Stimulated activated CD8-positive, alpha-beta memory T cell treated with anti-CD3 and anti-CD28 coated beads, Interleukin-15, amount 100 ng/mL, for 24 hours (primary cell): ENCODE data around the gene FAF1.

Source experiments
- DNase-seq: peaks from one replicate; pipeline ENCODE4 v3.0.0-alpha.2; 2020; ENCODE audit warnings: low read depth

Gene FAF1

GRCh38 chr1:50634251-50634650 is 325.8 kb downstream of the FAF1 start:
- DNase-seq, result no peak

- no peak for DNase-seq
Observed at GRCh38 chr1:50633465-50633864, 326.6 kb downstream of the FAF1 start.

- no peak for DNase-seq
Observed at GRCh38 chr1:50631161-50631560, 328.9 kb downstream of the FAF1 start.

GRCh38 chr1:50622259-50622658 is 337.8 kb downstream of the FAF1 start:
- DNase-seq, result no peak

- DNase-seq, result no peak
Observed at GRCh38 chr1:50620680-50621329, 339.3 kb downstream of the FAF1 start.

- no peak for DNase-seq
Observed at GRCh38 chr1:50615036-50615750, 344.9 kb downstream of the FAF1 start.

GRCh38 chr1:50611675-50612074 is 348.4 kb downstream of the FAF1 start:
- no peak for DNase-seq

GRCh38 chr1:50610563-50610962 is 349.5 kb downstream of the FAF1 start:
- no peak for DNase-seq

GRCh38 chr1:50609508-50609907 is 350.6 kb downstream of the FAF1 start:
- no peak for DNase-seq

GRCh38 chr1:50605186-50605875 is 354.7 kb downstream of the FAF1 start:
- no peak for DNase-seq

- no peak for DNase-seq
Observed at GRCh38 chr1:50604580-50604979, 355.5 kb downstream of the FAF1 start.

GRCh38 chr1:50603274-50604271 is 356.5 kb downstream of the FAF1 start:
- no peak for DNase-seq

- DNase-seq, result no peak
Observed at GRCh38 chr1:50599546-50599945, 360.5 kb downstream of the FAF1 start.

- no peak for DNase-seq
Observed at GRCh38 chr1:50595874-50596273, 364.2 kb downstream of the FAF1 start.

- DNase-seq, result no peak
Observed at GRCh38 chr1:50593515-50593914, 366.6 kb downstream of the FAF1 start.

GRCh38 chr1:50591598-50591997 is 368.5 kb downstream of the FAF1 start:
- DNase-seq, result no peak

GRCh38 chr1:50582346-50582745 is 377.7 kb downstream of the FAF1 start:
- DNase-seq, result no peak

GRCh38 chr1:50570066-50570468 is 390.0 kb downstream of the FAF1 start:
- no peak for DNase-seq

GRCh38 chr1:50568782-50569181 is 391.3 kb downstream of the FAF1 start:
- no peak for DNase-seq

GRCh38 chr1:50566405-50566804 is 393.7 kb downstream of the FAF1 start:
- no peak for DNase-seq

GRCh38 chr1:50564417-50564816 is 395.6 kb downstream of the FAF1 start:
- no peak for DNase-seq

- no peak for DNase-seq
Observed at GRCh38 chr1:50562106-50562505, 398.0 kb downstream of the FAF1 start.
